K562 (cell line): ENCODE results near the gene DGKA. TPM values are rescaled to one million over a fixed set of nuclear protein-coding genes. Genes with fewer than 3 reads are reported as not detected.

Experiments used
- EWSR1 ChIP-seq: fragments of 450-650 bp; IDR thresholded peaks from 2 replicates; pipeline ENCODE4 v1.6.1; 2018; ENCODE audit warnings: borderline replicate concordance, mild to moderate bottlenecking, low read depth, moderate library complexity; ENCODE audit not compliant: partially characterized antibody
- GMEB1 ChIP-seq: fragments of 250-450 bp; sonication (Bioruptor Pico); IDR thresholded peaks from 2 replicates; pipeline ENCODE4 v1.4.0; 2020; ENCODE audit warnings: mild to moderate bottlenecking
- HINFP ChIP-seq: fragments of 450-650 bp; conservative IDR thresholded peaks from 2 replicates; pipeline ENCODE4 v1.6.1; 2016; ENCODE audit warnings: missing genetic modification characterization, low read depth, mild to moderate bottlenecking, control low read depth, missing compliant biosample characterization
- MLX ChIP-seq, 2 experiments: fragments of 450-650 bp in 1 of 2; sonication (generic) in 1 of 2; formaldehyde crosslinking; conservative IDR thresholded peaks; 2 replicates each; pipeline versions ENCODE4 v1.4.0 to v1.8.1; 2020 to 2022; ENCODE audit warnings: mild to moderate bottlenecking in 1 of 2, missing genetic modification reagents in 1 of 2
- MYNN ChIP-seq, 2 experiments: sonication (generic); formaldehyde crosslinking in 1 of 2; IDR thresholded peaks; 2 replicates each; pipeline versions ENCODE4 v1.5.0 to v1.6.1; 2016 to 2020; ENCODE audit warnings: antibody characterized with exemption in 1 of 2, missing genetic modification reagents in 1 of 2
- PKNOX1 ChIP-seq: fragments of 450-650 bp; IDR thresholded peaks from 2 replicates; pipeline ENCODE4 v1.6.1; 2016
- SIRT6 ChIP-seq: IDR thresholded peaks from one replicate; pipeline ENCODE4 v1.6.1; 2012; ENCODE audit warnings: low read depth, mild to moderate bottlenecking, control low read depth, inconsistent platforms, low read length, moderate library complexity
- SNIP1 ChIP-seq: fragments of 450-650 bp; IDR thresholded peaks from 2 replicates; pipeline ENCODE4 v1.7.1; 2017; ENCODE audit warnings: low read depth, mild to moderate bottlenecking
- TAF9B ChIP-seq: fragments of 450-650 bp; IDR thresholded peaks from 2 replicates; pipeline ENCODE4 v1.6.1; 2018; ENCODE audit warnings: mild to moderate bottlenecking; ENCODE audit not compliant: partially characterized antibody
- TSC22D4 ChIP-seq: fragments of 450-650 bp; IDR thresholded peaks from 2 replicates; pipeline ENCODE4 v1.6.1; 2016; ENCODE audit warnings: missing genetic modification characterization, missing biosample characterization, control low read depth
- ZBTB12 ChIP-seq: fragments of 250-450 bp; sonication (Bioruptor Pico); IDR thresholded peaks from 2 replicates; pipeline ENCODE4 v1.4.0; 2020
- ZBTB7A ChIP-seq: IDR thresholded peaks from 2 replicates; pipeline ENCODE4 v1.6.1; 2011; ENCODE audit warnings: low read depth, mild to moderate bottlenecking, low read length, moderate library complexity, borderline replicate concordance; ENCODE audit not compliant: control insufficient read depth
- ZNF395 ChIP-seq: fragments of 200-800 bp; sonication (Bioruptor generic); IDR thresholded peaks from 2 replicates; pipeline ENCODE4 v1.6.1; 2017; ENCODE audit warnings: missing genetic modification characterization, missing compliant biosample characterization
- ZNF592 ChIP-seq: fragments of 450-650 bp; IDR thresholded peaks from 2 replicates; pipeline ENCODE4 v1.6.1; 2017; ENCODE audit warnings: antibody characterized with exemption, mild to moderate bottlenecking
- polyA plus RNA-seq, 8 experiments: library from polyadenylated mRNA; depleted of rRNA in 4 of 8; stranded (reverse) in 5 of 8; unstranded in 3 of 8; fragments of >200 nt; fragmentation: Nextera tagmentation in 2 of 8; fragmentation: Illumina TruSeq in 1 of 8; extraction: Ambion mirVana in 2 of 8; extraction: Trizol in 1 of 8; gene quantifications; 2 replicates each; pipeline versions ENCODE4 v1.2.1 to v1.2.3, GENCODE V29; 2011 to 2014; ENCODE audit warnings: inconsistent platforms in 1 of 8, missing spikeins in 1 of 8
- total RNA-seq, 7 experiments: library from RNA; depleted of rRNA in 6 of 7; stranded (reverse); fragments of >200 nt in 6 of 7; fragmentation: Illumina TruSeq in 2 of 7; extraction: Trizol in 2 of 7; gene quantifications; 2 replicates each; pipeline versions ENCODE4 v1.2.1 to v1.2.3, GENCODE V29; 2011 to 2021; ENCODE audit warnings: low replicate concordance in 1 of 7

The DGKA gene
- total and polyA plus RNA-seq, 9 of the 15 experiments (the other 6 are each of a cell fraction or from before 2014, with no cell fraction given), result 3.4 to 12.4 (median 6.2) TPM

- TF ChIP-seq EWSR1, result no peak
- TF ChIP-seq TAF9B, result no peak
- no peak for TF ChIP-seq MYNN (IDR thresholded peaks at IDR 0.05)
- TF ChIP-seq MYNN (CRISPR knock-in tag; IDR thresholded peaks at IDR 0.05), result no peak
- no peak for TF ChIP-seq MLX (CRISPR knock-in tag; conservative IDR thresholded peaks at IDR 0.05)
- no peak for TF ChIP-seq SNIP1
- TF ChIP-seq ZBTB7A, result 0 out of 2 replicates have a peak, but pooled peaks have one; percentile 14
- 0 out of 2 replicates have a peak, but pooled peaks have one; percentile 4 for TF ChIP-seq ZNF395
- no peak for TF ChIP-seq ZBTB12
- no peak for TF ChIP-seq SIRT6
- TF ChIP-seq GMEB1 (CRISPR knock-in tag), result no peak
- no peak for TF ChIP-seq TSC22D4 (tag)
- TF ChIP-seq HINFP (tag), result no peak
- peak; percentile 17; the same call in 1 of the 2 replicates for TF ChIP-seq PKNOX1
- peak; percentile 51; the same call in 1 of the 2 replicates for TF ChIP-seq ZNF592
Observed at GRCh38 chr12:55930771-55931316, at the start of gene DGKA (continued).
